CD8-positive, alpha-beta memory T cell (primary cell): ENCODE measurements around the gene GLO1. TPM values are rescaled to one million over a fixed set of nuclear protein-coding genes. Genes with fewer than 3 reads are reported as not detected.
A peak's percentile ranks its signal among the peaks of the same experiment; 100 is the strongest.

Source experiments
- CTCF ChIA-PET: fragments of 350-600 bp; sonication (Branson Sonifier 250); formaldehyde crosslinking; loops from one replicate; lab custom pipeline; 2021; ENCODE audit warnings: antibody characterized with exemption; lab: Charles Lee
- POLR2A ChIA-PET: fragments of 350-600 bp; sonication (Branson Sonifier 250); formaldehyde crosslinking; loops from one replicate; lab custom pipeline; 2021; ENCODE audit warnings: antibody characterized with exemption; lab: Charles Lee
- DNase-seq, 5 donors: peaks; one replicate each; pipeline versions ENCODE4 v3.0.0 to v3.0.0-alpha.2; 2020 to 2022; ENCODE audit warnings: mixed read lengths in 1 of 5
- H3K27ac ChIP-seq: one replicate; pipeline ENCODE4 v1.7.0; 2013; ENCODE audit warnings: low read depth, mild to moderate bottlenecking, low read length, moderate library complexity
- H3K27me3 ChIP-seq: 2 replicates; pipeline ENCODE4 v1.7.0; 2013; ENCODE audit warnings: low read length, mild to moderate bottlenecking; ENCODE audit not compliant: insufficient read depth, poor library complexity, severe bottlenecking
- H3K36me3 ChIP-seq: 2 replicates; pipeline ENCODE4 v1.7.0; 2013; ENCODE audit warnings: mild to moderate bottlenecking, low read length, moderate library complexity; ENCODE audit not compliant: insufficient read depth
- H3K4me1 ChIP-seq: 2 replicates; pipeline ENCODE4 v1.7.0; 2013; ENCODE audit warnings: mild to moderate bottlenecking, low read length, moderate library complexity; ENCODE audit not compliant: insufficient read depth
- H3K4me3 ChIP-seq: 2 replicates; pipeline ENCODE4 v1.7.0; 2013; ENCODE audit warnings: mild to moderate bottlenecking, low read length
- H3K9me3 ChIP-seq: 2 replicates; pipeline ENCODE4 v1.7.0; 2013; ENCODE audit warnings: mild to moderate bottlenecking, low read length
- H3K27ac Mint-ChIP-seq, 8 donors: one replicate each; pipeline ENCODE4 v1.8.0; 2020 to 2021; ENCODE audit warnings: mixed read lengths in 8 of 8, mild to moderate bottlenecking in 6 of 8, inconsistent platforms in 3 of 8, moderate library complexity in 3 of 8
- H3K27me3 Mint-ChIP-seq, 2 donors: one replicate each; pipeline ENCODE4 v1.8.0; 2020 to 2021; ENCODE audit warnings: mixed read lengths in 2 of 2, mild to moderate bottlenecking in 1 of 2, moderate library complexity in 1 of 2
- H3K36me3 Mint-ChIP-seq, 3 donors: one replicate each; pipeline ENCODE4 v1.8.0; 2020 to 2021; ENCODE audit warnings: mixed read lengths in 3 of 3, inconsistent platforms in 1 of 3, mild to moderate bottlenecking in 1 of 3
- H3K4me1 Mint-ChIP-seq, 3 donors: one replicate each; pipeline ENCODE4 v1.8.0; 2020 to 2021; ENCODE audit warnings: mixed read lengths in 3 of 3, inconsistent platforms in 1 of 3, mild to moderate bottlenecking in 1 of 3
- H3K4me3 Mint-ChIP-seq, 7 donors: one replicate each; pipeline ENCODE4 v1.8.0; 2020 to 2021; ENCODE audit warnings: mixed read lengths in 7 of 7, mild to moderate bottlenecking in 6 of 7, moderate library complexity in 4 of 7, inconsistent platforms in 2 of 7
- H3K9me3 Mint-ChIP-seq, 5 donors: one replicate each; pipeline ENCODE4 v1.8.0; 2020 to 2022; ENCODE audit warnings: mixed read lengths in 5 of 5, mild to moderate bottlenecking in 3 of 5, moderate library complexity in 2 of 5, inconsistent platforms in 1 of 5
- polyA plus RNA-seq: library from polyadenylated mRNA; unstranded; fragments of 300-500 nt; fragmentation: Illumina TruSeq; gene quantifications from one replicate; pipeline ENCODE4 v1.2.3, GENCODE V29; 2021
- total RNA-seq, 2 experiments: library from RNA; stranded (reverse); gene quantifications; one replicate each; pipeline ENCODE4 v1.2.3, GENCODE V29; 2021

The GLO1 gene
- total RNA-seq (100 to 1,000 TPM; 153 to 157 TPM), polyA plus RNA-seq (98.9 TPM)

GRCh38 chr6:38702558-38703397 lies at the start of gene GLO1:
Gene GLO1, minus strand, starts transcription at chr6:38703145. Its CDS starts 91 bp downstream, at chr6:38703054.
- Histone ChIP-seq H3K36me3 (no peaks in the 10 kb centered on the region), H3K27ac (peak within 1 kb of the TSS; percentile 81), H3K4me1 (no peaks in the 10 kb centered on the region), H3K9me3 (peaks cover 5% of the 10 kb centered on the region), H3K4me3 (peak within 1 kb of the TSS; percentile 68), H3K27me3 (peaks cover 6% of the 10 kb centered on the region)
- H3K4me1 Mint-ChIP-seq, result peaks cover 36 to 46% (median 40%) of the 10 kb centered on the region in 3 donors
- peaks cover 15 to 16% of the 10 kb centered on the region in 2 donors for H3K27me3 Mint-ChIP-seq
- ChIA-PET CTCF (interaction anchor here (0.7 to 2.5 kb wide), 3 partner anchors 8 to 68 kb away, joined by 3 to 14 read pairs (median 3); partner anchors contain the start of gene DNAH8), POLR2A (interaction anchor here (0.6 to 1.9 kb wide), 11 partner anchors 9 to 1445 kb away, joined by 3 to 41 read pairs (median 3); partner anchors contain the start of genes BTBD9, DNAH8, TBC1D22B and TMEM217)
- peak within 1 kb of the TSS; percentile 86 to 97 (median 93) for H3K27ac Mint-ChIP-seq
- peak within 1 kb of the TSS; percentile 85 to 96 (median 92) for H3K4me3 Mint-ChIP-seq
- peaks cover 6 to 19% (median 10%) of the 10 kb centered on the region in 5 donors for H3K9me3 Mint-ChIP-seq
- peak; percentile 92 to 97 (median 95) for DNase-seq
- peaks cover 11 to 16% (median 13%) of the 10 kb centered on the region in 3 donors for H3K36me3 Mint-ChIP-seq

- Histone ChIP-seq H3K27me3 (no peaks in the 10 kb centered on the region), H3K9me3 (no peaks in the 10 kb centered on the region), H3K36me3 (no peaks in the 10 kb centered on the region), H3K4me1 (no peaks in the 10 kb centered on the region), H3K4me3 (no peak overlapping the region), H3K27ac (no peak overlapping the region)
- ChIA-PET POLR2A (no interaction called here), CTCF (no interaction called here)
- no peak overlapping the region for H3K27ac Mint-ChIP-seq
- H3K9me3 Mint-ChIP-seq, result no peaks in the 10 kb centered on the region
- H3K36me3 Mint-ChIP-seq, result no peaks in the 10 kb centered on the region
- no peaks in the 10 kb centered on the region for H3K4me1 Mint-ChIP-seq
- H3K27me3 Mint-ChIP-seq, result peaks cover 13 to 20% of the 10 kb centered on the region in 2 donors
- no peak for DNase-seq
- H3K4me3 Mint-ChIP-seq, result no peak overlapping the region
Observed at GRCh38 chr6:38750968-38751615, 48.1 kb upstream of the GLO1 start.

- Mint-ChIP-seq H3K4me3 (no peak overlapping the region), H3K36me3 (no peaks in the 10 kb centered on the region), H3K9me3 (no peaks in the 10 kb centered on the region), H3K27me3 (peaks cover 23 to 32% of the 10 kb centered on the region in 2 donors), H3K4me1 (no peaks in the 10 kb centered on the region), H3K27ac (no peak overlapping the region)
- Histone ChIP-seq H3K4me3 (no peak overlapping the region), H3K27ac (no peak overlapping the region), H3K4me1 (no peaks in the 10 kb centered on the region), H3K9me3 (no peaks in the 10 kb centered on the region), H3K36me3 (no peaks in the 10 kb centered on the region), H3K27me3 (no peaks in the 10 kb centered on the region)
- ChIA-PET CTCF (no interaction called here), POLR2A (no interaction called here)
- DNase-seq, result no peak
Observed at GRCh38 chr6:38749473-38749872, 46.5 kb upstream of the GLO1 start.

- Histone ChIP-seq H3K27ac (no peak overlapping the region), H3K36me3 (no peaks in the 10 kb centered on the region), H3K27me3 (peaks cover 9% of the 10 kb centered on the region), H3K9me3 (no peaks in the 10 kb centered on the region), H3K4me1 (no peaks in the 10 kb centered on the region), H3K4me3 (no peak overlapping the region)
- no peak for DNase-seq
- peaks cover 0 to 8% (median 4%) of the 10 kb centered on the region in 5 donors for H3K9me3 Mint-ChIP-seq
- no peak overlapping the region for H3K4me3 Mint-ChIP-seq
- ChIA-PET POLR2A (no interaction called here), CTCF (no interaction called here)
- H3K4me1 Mint-ChIP-seq, result no peaks in the 10 kb centered on the region
- H3K36me3 Mint-ChIP-seq, result peaks cover 0 to 1% (median 0%) of the 10 kb centered on the region in 3 donors
- H3K27me3 Mint-ChIP-seq, result peaks cover 4 to 33% of the 10 kb centered on the region in 2 donors
- H3K27ac Mint-ChIP-seq, result no peak overlapping the region
Observed at GRCh38 chr6:38739532-38739931, 36.6 kb upstream of the GLO1 start.

GRCh38 chr6:38738261-38738660 lies 35.3 kb upstream of the GLO1 start:
- ChIA-PET POLR2A (no interaction called here), CTCF (no interaction called here)
- DNase-seq, result no peak
- Histone ChIP-seq H3K9me3 (no peaks in the 10 kb centered on the region), H3K27ac (no peak overlapping the region), H3K36me3 (no peaks in the 10 kb centered on the region), H3K4me1 (no peaks in the 10 kb centered on the region), H3K4me3 (no peak overlapping the region), H3K27me3 (peaks cover 9% of the 10 kb centered on the region)
- H3K27me3 Mint-ChIP-seq, result peaks cover 5 to 27% of the 10 kb centered on the region in 2 donors
- peaks cover 0 to 8% (median 4%) of the 10 kb centered on the region in 5 donors for H3K9me3 Mint-ChIP-seq
- no peak overlapping the region for H3K27ac Mint-ChIP-seq
- peaks cover 0 to 1% (median 0%) of the 10 kb centered on the region in 3 donors for H3K36me3 Mint-ChIP-seq
- no peak overlapping the region for H3K4me3 Mint-ChIP-seq
- no peaks in the 10 kb centered on the region for H3K4me1 Mint-ChIP-seq

- DNase-seq, result no peak
- Histone ChIP-seq H3K27me3 (peaks cover 9% of the 10 kb centered on the region), H3K4me3 (no peak overlapping the region), H3K36me3 (no peaks in the 10 kb centered on the region), H3K27ac (no peak overlapping the region), H3K4me1 (no peaks in the 10 kb centered on the region), H3K9me3 (no peaks in the 10 kb centered on the region)
- POLR2A ChIA-PET, result no interaction called here
- peaks cover 0 to 8% (median 4%) of the 10 kb centered on the region in 5 donors for H3K9me3 Mint-ChIP-seq
- H3K4me1 Mint-ChIP-seq, result no peaks in the 10 kb centered on the region
- CTCF ChIA-PET, result no interaction called here
- H3K27ac Mint-ChIP-seq, result no peak overlapping the region
- H3K27me3 Mint-ChIP-seq, result peaks cover 6 to 28% of the 10 kb centered on the region in 2 donors
- no peak overlapping the region for H3K4me3 Mint-ChIP-seq
- H3K36me3 Mint-ChIP-seq, result peaks cover 0 to 3% (median 1%) of the 10 kb centered on the region in 3 donors
Observed at GRCh38 chr6:38736951-38737350, 34.0 kb upstream of the GLO1 start.

- ChIA-PET POLR2A (no interaction called here), CTCF (no interaction called here)
- Histone ChIP-seq H3K9me3 (no peaks in the 10 kb centered on the region), H3K36me3 (no peaks in the 10 kb centered on the region), H3K27me3 (no peaks in the 10 kb centered on the region), H3K4me1 (no peaks in the 10 kb centered on the region), H3K4me3 (no peak overlapping the region), H3K27ac (no peak overlapping the region)
- no peak overlapping the region for H3K4me3 Mint-ChIP-seq
- peaks cover 0 to 4% (median 0%) of the 10 kb centered on the region in 5 donors for H3K9me3 Mint-ChIP-seq
- no peak for DNase-seq
- peaks cover 0 to 6% (median 3%) of the 10 kb centered on the region in 3 donors for H3K4me1 Mint-ChIP-seq
- H3K36me3 Mint-ChIP-seq, result peaks cover 0 to 3% (median 2%) of the 10 kb centered on the region in 3 donors
- H3K27ac Mint-ChIP-seq, result no peak overlapping the region
- H3K27me3 Mint-ChIP-seq, result peaks cover 7% of the 10 kb centered on the region in 2 donors
Observed at GRCh38 chr6:38730140-38730862, 27.4 kb upstream of the GLO1 start.
